HCT116 (cell line): Measurements from ENCODE around the gene C10orf95. TPM values are rescaled to one million over a fixed set of nuclear protein-coding genes. Genes with fewer than 3 reads are reported as not detected.

Experiments used
- ATAC-seq: fragments of 200-7000 bp; cut with Tn5 transposase; 2 replicates; pipeline ENCODE4 v1.9.1; 2020; ENCODE audit warnings: mild to moderate bottlenecking, moderate library complexity
- BruUV-seq: library from RNA; stranded (reverse); fragments of 400-500 nt; replicated peaks from 2 replicates; lab custom pipeline; 2021; lab: Mats Ljungman, UMichigan
- CTCF ChIA-PET: fragments of 300-600 bp; sonication (Branson Sonifier 250); formaldehyde crosslinking; loops from one replicate; lab custom pipeline; 2021; ENCODE audit warnings: antibody characterized with exemption; lab: Charles Lee
- POLR2A ChIA-PET: fragments of 300-600, 350-600 bp; sonication (Branson Sonifier 250); formaldehyde crosslinking; loops from one replicate; lab custom pipeline; 2021; ENCODE audit warnings: antibody characterized with exemption; lab: Charles Lee
- RAD21 ChIA-PET, 2 experiments: fragments of 300-600 bp; sonication (Branson Sonifier 250); formaldehyde crosslinking; loops; one replicate each; lab custom pipeline; 2023; ENCODE audit warnings: low total read pairs in 2 of 2; ENCODE audit not compliant: uncharacterized antibody in 2 of 2, unreplicated experiment in 2 of 2, low non-redundant PET in 1 of 2; lab: Charles Lee
- DNase-seq: peaks from one replicate; pipeline ENCODE4 v3.0.0-alpha.2; 2010; ENCODE audit warnings: low read depth, low spot score
- H2AFZ ChIP-seq: fragments of 200-600 bp; shearing (Covaris generic), sonication (generic); 2 replicates; pipeline ENCODE4 v1.6.1; 2017; ENCODE audit warnings: low read depth, mixed run types, mixed read lengths, antibody characterized with exemption, low read length; ENCODE audit not compliant: poor library complexity, severe bottlenecking
- H3K27ac ChIP-seq: 2 replicates; pipeline ENCODE4 v1.5.1; 2012; ENCODE audit warnings: low read depth, low read length
- H3K27me3 ChIP-seq: fragments of 200-600 bp; sonication (generic); 2 replicates; pipeline ENCODE4 v1.6.1; 2016; ENCODE audit warnings: mixed run types, low read length, mixed read lengths; ENCODE audit not compliant: insufficient read depth
- H3K36me3 ChIP-seq, 2 experiments: fragments of 200-500 bp in 1 of 2; fragments of 200-600 bp in 1 of 2; sonication (Bioruptor generic) in 1 of 2; sonication (generic) in 1 of 2; 2 replicates each; pipeline versions ENCODE4 v1.5.1 to v1.6.1; 2014 to 2016; ENCODE audit warnings: low read length in 2 of 2, inconsistent platforms in 1 of 2, mixed read lengths in 1 of 2, mixed run types in 1 of 2; ENCODE audit not compliant: insufficient read depth in 2 of 2, control insufficient read depth in 1 of 2
- H3K4me1 ChIP-seq, 2 experiments: fragments of 200-600 bp in 1 of 2; sonication (generic) in 1 of 2; 2 replicates each; pipeline versions ENCODE4 v1.5.1 to v1.6.1; 2012 to 2017; ENCODE audit warnings: low read length in 2 of 2, inconsistent platforms in 1 of 2, mild to moderate bottlenecking in 1 of 2, mixed read lengths in 1 of 2, mixed run types in 1 of 2, moderate library complexity in 1 of 2; ENCODE audit not compliant: insufficient read depth in 2 of 2, control insufficient read depth in 1 of 2
- H3K4me2 ChIP-seq: fragments of 200-600 bp; sonication (generic); 2 replicates; pipeline ENCODE4 v1.6.1; 2017; ENCODE audit warnings: mixed run types, low read length, mixed read lengths
- H3K4me3 ChIP-seq, 2 experiments: fragments of 200-600 bp in 1 of 2; sonication (generic) in 1 of 2; replicated peaks in 1 of 2; 2 replicates each; pipeline ENCODE4 v1.5.1; 2011 to 2016; ENCODE audit warnings: low read length in 2 of 2, control low read depth in 1 of 2, low read depth in 1 of 2, mild to moderate bottlenecking in 1 of 2, mixed read lengths in 1 of 2, mixed run types in 1 of 2
- H3K79me2 ChIP-seq: fragments of 200-600 bp; sonication (generic); 2 replicates; pipeline ENCODE4 v1.6.1; 2017; ENCODE audit warnings: mild to moderate bottlenecking, mixed run types, low read length, moderate library complexity, mixed read lengths; ENCODE audit not compliant: insufficient read depth
- H3K9ac ChIP-seq: fragments of 200-600 bp; sonication (generic); 2 replicates; pipeline ENCODE4 v1.6.1; 2016; ENCODE audit warnings: low read length, mixed read lengths
- H3K9me2 ChIP-seq: fragments of 200-600 bp; sonication (generic), shearing (Covaris generic); 2 replicates; pipeline ENCODE4 v1.6.1; 2017; ENCODE audit warnings: mixed run types, mild to moderate bottlenecking, moderate library complexity; ENCODE audit not compliant: insufficient read depth
- H3K9me3 ChIP-seq, 2 experiments: fragments of 200-500 bp in 1 of 2; fragments of 200-600 bp in 1 of 2; sonication (Bioruptor generic) in 1 of 2; sonication (generic) in 1 of 2; 2 replicates each; pipeline ENCODE4 v1.6.1; 2014 to 2017; ENCODE audit warnings: low read length in 2 of 2, mixed read lengths in 2 of 2, inconsistent platforms in 1 of 2, low read depth in 1 of 2, mild to moderate bottlenecking in 1 of 2, mixed run types in 1 of 2, moderate library complexity in 1 of 2; ENCODE audit not compliant: control insufficient read depth in 1 of 2, insufficient read depth in 1 of 2
- H4K20me1 ChIP-seq: fragments of 200-600 bp; sonication (generic), shearing (Covaris generic); 2 replicates; pipeline ENCODE4 v1.6.1; 2017; ENCODE audit warnings: mixed run types, mild to moderate bottlenecking, moderate library complexity; ENCODE audit not compliant: insufficient read depth
- CEBPB ChIP-seq: IDR thresholded peaks from 2 replicates; pipeline ENCODE4 v1.6.1; 2012; ENCODE audit warnings: low read depth
- EZH2 ChIP-seq: fragments of 200-600 bp; sonication (generic); IDR thresholded peaks from 2 replicates; pipeline ENCODE4 v1.6.1; 2017; ENCODE audit warnings: antibody characterized with exemption, mixed run types
- EZH2phosphoT487 ChIP-seq: fragments of 200-600 bp; IDR thresholded peaks from 2 replicates; pipeline ENCODE4 v1.6.1; 2018; ENCODE audit warnings: antibody characterized with exemption, borderline replicate concordance
- FOSL1 ChIP-seq: IDR thresholded peaks from 2 replicates; pipeline ENCODE4 v1.6.1; 2012; ENCODE audit warnings: low read depth
- JUND ChIP-seq: IDR thresholded peaks from 2 replicates; pipeline ENCODE4 v1.6.1; 2012
- POLR2A ChIP-seq: IDR thresholded peaks from 2 replicates; pipeline ENCODE4 v1.7.0; 2011; ENCODE audit warnings: borderline replicate concordance; ENCODE audit not compliant: insufficient read depth, insufficient read length; ENCODE audit errors: extremely low read depth
- RAD21 ChIP-seq: IDR thresholded peaks from 2 replicates; pipeline ENCODE4 v1.6.1; 2012; ENCODE audit warnings: low read depth, mild to moderate bottlenecking
- SIN3A ChIP-seq: IDR thresholded peaks from 2 replicates; pipeline ENCODE4 v1.6.1; 2012; ENCODE audit warnings: low read depth
- SRF ChIP-seq: IDR thresholded peaks from 2 replicates; pipeline ENCODE4 v1.6.1; 2012; ENCODE audit warnings: low read depth
- TCF7L2 ChIP-seq: IDR thresholded peaks from 2 replicates; pipeline ENCODE4 v1.7.0; 2011; ENCODE audit warnings: borderline replicate concordance, inconsistent platforms; ENCODE audit not compliant: insufficient read depth, insufficient read length; ENCODE audit errors: extremely low read depth
- YY1 ChIP-seq: IDR thresholded peaks from 2 replicates; pipeline ENCODE4 v1.6.1; 2011; ENCODE audit warnings: low read length, low read depth, moderate library complexity, mild to moderate bottlenecking; ENCODE audit not compliant: insufficient replicate concordance; ENCODE audit errors: extremely low read depth
- ZNF274 ChIP-seq: fragments of 200-500 bp; sonication (Bioruptor generic); IDR thresholded peaks from 2 replicates; pipeline ENCODE4 v1.6.1; 2014; ENCODE audit warnings: mild to moderate bottlenecking, low read depth, low read length, inconsistent platforms
- intact Hi-C: fragments of 100-400 bp; cut with micrococcal nuclease; formaldehyde crosslinking; loops from 2 replicates; pipeline ENCODE4 v1.10.0; 2022
- total RNA-seq: library from RNA; stranded (reverse); gene quantifications from one replicate; pipeline ENCODE4 v1.2.1, GENCODE V29; 2021; ENCODE audit not compliant: unreplicated experiment
- TF ChIP-seq, protein P1 (sequence below): IDR thresholded peaks from 2 replicates; pipeline ENCODE4 v1.6.1; 2012; ENCODE audit warnings: low read depth
- TF ChIP-seq, protein P2 (sequence below): IDR thresholded peaks from 2 replicates; pipeline ENCODE4 v1.6.1; 2012

The C10orf95 gene
- total RNA-seq, 1 experiment from 2014 or later, result 2.1 TPM

DNA sequence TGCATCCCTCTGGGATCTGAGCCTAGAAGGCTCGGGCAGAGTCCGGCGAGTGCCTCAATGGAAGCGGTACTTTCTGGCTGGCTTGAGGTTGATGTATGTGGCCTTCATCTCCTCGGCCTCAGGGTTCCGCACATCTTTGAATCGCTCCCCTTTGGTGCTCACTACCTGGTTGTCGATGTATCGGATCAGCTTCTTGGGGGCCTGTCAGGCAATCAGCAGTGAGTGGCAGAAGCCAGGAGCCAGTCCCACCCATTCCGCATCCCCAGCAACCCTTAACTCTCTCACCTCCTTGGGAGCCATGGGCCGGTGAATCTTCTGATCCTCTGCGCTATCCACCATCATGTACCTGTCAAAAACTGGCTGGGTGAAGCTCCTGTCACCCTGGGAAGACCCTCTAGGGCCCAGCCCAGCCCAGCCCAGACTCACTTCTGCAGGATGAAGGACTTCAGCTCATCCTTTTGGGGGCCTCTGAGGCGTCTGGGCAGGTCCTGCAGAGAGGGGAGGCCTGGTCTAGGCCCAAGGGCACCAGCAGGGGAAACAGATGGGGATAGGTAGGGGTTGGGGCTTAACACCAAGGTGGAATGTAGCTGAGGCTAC is 27.9 kb downstream of the C10orf95 start:
- H3K4me2 ChIP-seq, result peak overlapping the region; percentile 93
- no peaks in the 10 kb centered on the region for H3K9me3 ChIP-seq
- BruUV-seq, result no TSS peak
- intact Hi-C loops, result loop anchor here (2.0 to 5.0 kb wide), 2 partner anchors 39 to 79 kb away; partner anchors contain the start of genes ACTR1A and SUFU
- POLR2A ChIA-PET, result interaction anchor here (0.9 to 4.2 kb wide), 4 partner anchors 8 to 27 kb away, joined by 3 to 47 read pairs (median 12); partner anchors contain the start of genes C10orf95 and CUEDC2
- H3K27me3 ChIP-seq, result no peaks in the 10 kb centered on the region
- TF ChIP-seq EZH2 (no peak), FOSL1 (no peak), TCF7L2 (no peak), POLR2A (no peak), RAD21 (no peak), ZNF274 (no peak), EZH2phosphoT487 (no peak), SRF (no peak), JUND (no peak), SIN3A (no peak), YY1 (no peak), CEBPB (no peak)
- TF ChIP-seq, protein P1, sequence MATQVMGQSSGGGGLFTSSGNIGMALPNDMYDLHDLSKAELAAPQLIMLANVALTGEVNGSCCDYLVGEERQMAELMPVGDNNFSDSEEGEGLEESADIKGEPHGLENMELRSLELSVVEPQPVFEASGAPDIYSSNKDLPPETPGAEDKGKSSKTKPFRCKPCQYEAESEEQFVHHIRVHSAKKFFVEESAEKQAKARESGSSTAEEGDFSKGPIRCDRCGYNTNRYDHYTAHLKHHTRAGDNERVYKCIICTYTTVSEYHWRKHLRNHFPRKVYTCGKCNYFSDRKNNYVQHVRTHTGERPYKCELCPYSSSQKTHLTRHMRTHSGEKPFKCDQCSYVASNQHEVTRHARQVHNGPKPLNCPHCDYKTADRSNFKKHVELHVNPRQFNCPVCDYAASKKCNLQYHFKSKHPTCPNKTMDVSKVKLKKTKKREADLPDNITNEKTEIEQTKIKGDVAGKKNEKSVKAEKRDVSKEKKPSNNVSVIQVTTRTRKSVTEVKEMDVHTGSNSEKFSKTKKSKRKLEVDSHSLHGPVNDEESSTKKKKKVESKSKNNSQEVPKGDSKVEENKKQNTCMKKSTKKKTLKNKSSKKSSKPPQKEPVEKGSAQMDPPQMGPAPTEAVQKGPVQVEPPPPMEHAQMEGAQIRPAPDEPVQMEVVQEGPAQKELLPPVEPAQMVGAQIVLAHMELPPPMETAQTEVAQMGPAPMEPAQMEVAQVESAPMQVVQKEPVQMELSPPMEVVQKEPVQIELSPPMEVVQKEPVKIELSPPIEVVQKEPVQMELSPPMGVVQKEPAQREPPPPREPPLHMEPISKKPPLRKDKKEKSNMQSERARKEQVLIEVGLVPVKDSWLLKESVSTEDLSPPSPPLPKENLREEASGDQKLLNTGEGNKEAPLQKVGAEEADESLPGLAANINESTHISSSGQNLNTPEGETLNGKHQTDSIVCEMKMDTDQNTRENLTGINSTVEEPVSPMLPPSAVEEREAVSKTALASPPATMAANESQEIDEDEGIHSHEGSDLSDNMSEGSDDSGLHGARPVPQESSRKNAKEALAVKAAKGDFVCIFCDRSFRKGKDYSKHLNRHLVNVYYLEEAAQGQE, result no peak
- TF ChIP-seq, protein P2, sequence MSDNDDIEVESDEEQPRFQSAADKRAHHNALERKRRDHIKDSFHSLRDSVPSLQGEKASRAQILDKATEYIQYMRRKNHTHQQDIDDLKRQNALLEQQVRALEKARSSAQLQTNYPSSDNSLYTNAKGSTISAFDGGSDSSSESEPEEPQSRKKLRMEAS, result no peak
- H3K36me3 ChIP-seq, result peaks cover 0 to 11% of the 10 kb centered on the region in 2 experiments; a peak in 1 of 4 replicates
- no peak for ATAC-seq
- no peak overlapping the region for H2AFZ ChIP-seq
- no peak for DNase-seq
- CTCF ChIA-PET, result interaction anchor here (0.7 to 4.7 kb wide), 18 partner anchors 8 to 254 kb away, joined by 3 to 98 read pairs (median 8); partner anchors contain the start of genes ACTR1A, CUEDC2, ELOVL3 and NFKB2
- no peaks in the 10 kb centered on the region for H3K9me2 ChIP-seq
- peak overlapping the region in 1 of 2 experiments; percentile 87; a peak in 2 of 4 replicates for H3K4me3 ChIP-seq
- RAD21 ChIA-PET, result interaction anchor here (0.7 to 2.2 kb wide), 6 partner anchors 9 to 254 kb away, joined by 3 to 4 read pairs (median 4); partner anchors contain the start of genes C10orf95 (in 1 of the 2) and CUEDC2 (in 1 of the 2)
- peaks cover 11% of the 10 kb centered on the region for H3K79me2 ChIP-seq
- peak overlapping the region; percentile 77 for H3K27ac ChIP-seq
- H4K20me1 ChIP-seq, result no peaks in the 10 kb centered on the region
- peak overlapping the region; percentile 87 for H3K9ac ChIP-seq
- H3K4me1 ChIP-seq, result peaks cover 15 to 42% of the 10 kb centered on the region in 2 experiments; a peak in 3 of 4 replicates
